Measurements from ENCODE around the gene ACD. TPM values are rescaled to one million over a fixed set of nuclear protein-coding genes. Genes with fewer than 3 reads are reported as not detected.

Gene ACD
- total RNA-seq, 4 donors from 2014 or later: 9.9 to 12.8 (median 11.1) TPM

- H3K27ac ChIP-seq: no peak overlapping the region
- in situ Hi-C loops (cut with MboI; ENCODE audit: low sequenced_read_pairs in 4 of 4) (loop anchor here in 2 of 4 donors (10.0 to 25.0 kb wide), 2 partner anchors 105 to 137 kb away; no protein-coding TSS in a partner anchor), intact Hi-C loops (cut with DNase I; ENCODE audit: low total_unique reads) (no loop called here)
- peaks cover 6 to 8% of the 10 kb centered on the region in 2 donors for H3K4me1 ChIP-seq
- DNase-seq: no peak
- no peak for ATAC-seq
- H3K36me3 ChIP-seq: no peaks in the 10 kb centered on the region
- H3K4me3 ChIP-seq: no peak overlapping the region
- H3K9me3 ChIP-seq: no peaks in the 10 kb centered on the region
- TF ChIP-seq POLR2A (IDR thresholded peaks at IDR 0.05): no peak
- TF ChIP-seq CTCF (IDR thresholded peaks at IDR 0.05 in 4 of 5, conservative IDR thresholded peaks at IDR 0.05 in 1 of 5): no peak
- H3K27me3 ChIP-seq: peaks cover 78 to 85% (median 84%) of the 10 kb centered on the region in 3 donors
These were observed 10.5 kb downstream of the ACD start for GRCh38 chr16:67649494-67649931.

GRCh38 chr16:67648764-67649407 is 11.2 kb downstream of the ACD start:
- ATAC-seq: no peak
- Histone ChIP-seq H3K4me1 (peaks cover 6 to 9% of the 10 kb centered on the region in 2 donors), H3K36me3 (no peaks in the 10 kb centered on the region), H3K27me3 (peaks cover 72 to 78% (median 78%) of the 10 kb centered on the region in 3 donors), H3K9me3 (no peaks in the 10 kb centered on the region), H3K4me3 (no peak overlapping the region), H3K27ac (no peak overlapping the region)
- DNase-seq: no peak
- in situ Hi-C loops (cut with MboI; ENCODE audit: low sequenced_read_pairs in 4 of 4) (loop anchor here in 2 of 4 donors (10.0 to 25.0 kb wide), 2 partner anchors 104 to 137 kb away; no protein-coding TSS in a partner anchor), intact Hi-C loops (cut with DNase I; ENCODE audit: low total_unique reads) (no loop called here)
- TF ChIP-seq POLR2A (IDR thresholded peaks at IDR 0.05): no peak
- no peak for TF ChIP-seq CTCF (IDR thresholded peaks at IDR 0.05 in 4 of 5, conservative IDR thresholded peaks at IDR 0.05 in 1 of 5)

- TF ChIP-seq CTCF (IDR thresholded peaks at IDR 0.05 in 4 of 5, conservative IDR thresholded peaks at IDR 0.05 in 1 of 5): no peak
- no peak for TF ChIP-seq POLR2A (IDR thresholded peaks at IDR 0.05)
- intact Hi-C loops (cut with DNase I; ENCODE audit: low total_unique reads): no loop called here
- Histone ChIP-seq H3K4me1 (peaks cover 1 to 6% of the 10 kb centered on the region in 2 donors), H3K4me3 (no peak overlapping the region), H3K9me3 (no peaks in the 10 kb centered on the region), H3K27ac (no peak overlapping the region), H3K27me3 (peaks cover 65 to 72% (median 71%) of the 10 kb centered on the region in 3 donors), H3K36me3 (no peaks in the 10 kb centered on the region)
- DNase-seq (no peak), ATAC-seq (no peak)
- in situ Hi-C loops (cut with MboI; ENCODE audit: low sequenced_read_pairs in 4 of 4): loop anchor here in 2 of 4 donors (10.0 to 25.0 kb wide), 2 partner anchors 103 to 136 kb away; no protein-coding TSS in a partner anchor
These were observed 11.8 kb downstream of the ACD start for GRCh38 chr16:67648088-67648763.

- peaks cover 64 to 71% (median 70%) of the 10 kb centered on the region in 3 donors for H3K27me3 ChIP-seq
- in situ Hi-C loops (cut with MboI; ENCODE audit: low sequenced_read_pairs in 4 of 4): loop anchor here in 2 of 4 donors (10.0 to 25.0 kb wide), 2 partner anchors 103 to 135 kb away; no protein-coding TSS in a partner anchor
- TF ChIP-seq POLR2A (IDR thresholded peaks at IDR 0.05) (no peak), CTCF (IDR thresholded peaks at IDR 0.05 in 4 of 5, conservative IDR thresholded peaks at IDR 0.05 in 1 of 5) (no peak)
These were observed 12.4 kb downstream of the ACD start for GRCh38 chr16:67647681-67648080.

More at GRCh38 chr16:67647681-67648080, 12.4 kb downstream of the ACD start:
- H3K36me3 ChIP-seq: no peaks in the 10 kb centered on the region
- no peaks in the 10 kb centered on the region for H3K9me3 ChIP-seq
- H3K27ac ChIP-seq: no peak overlapping the region
- ATAC-seq: no peak
- no peak for DNase-seq
- H3K4me1 ChIP-seq: peaks cover 0 to 6% of the 10 kb centered on the region in 2 donors
- intact Hi-C loops (cut with DNase I; ENCODE audit: low total_unique reads): no loop called here
- H3K4me3 ChIP-seq: no peak overlapping the region

Data from gastrocnemius medialis (tissue), 4 donors.